ENCODE data around the gene RXRA.
A peak's percentile ranks its signal among the peaks of the same experiment; 100 is the strongest.

The RXRA gene

DNA sequence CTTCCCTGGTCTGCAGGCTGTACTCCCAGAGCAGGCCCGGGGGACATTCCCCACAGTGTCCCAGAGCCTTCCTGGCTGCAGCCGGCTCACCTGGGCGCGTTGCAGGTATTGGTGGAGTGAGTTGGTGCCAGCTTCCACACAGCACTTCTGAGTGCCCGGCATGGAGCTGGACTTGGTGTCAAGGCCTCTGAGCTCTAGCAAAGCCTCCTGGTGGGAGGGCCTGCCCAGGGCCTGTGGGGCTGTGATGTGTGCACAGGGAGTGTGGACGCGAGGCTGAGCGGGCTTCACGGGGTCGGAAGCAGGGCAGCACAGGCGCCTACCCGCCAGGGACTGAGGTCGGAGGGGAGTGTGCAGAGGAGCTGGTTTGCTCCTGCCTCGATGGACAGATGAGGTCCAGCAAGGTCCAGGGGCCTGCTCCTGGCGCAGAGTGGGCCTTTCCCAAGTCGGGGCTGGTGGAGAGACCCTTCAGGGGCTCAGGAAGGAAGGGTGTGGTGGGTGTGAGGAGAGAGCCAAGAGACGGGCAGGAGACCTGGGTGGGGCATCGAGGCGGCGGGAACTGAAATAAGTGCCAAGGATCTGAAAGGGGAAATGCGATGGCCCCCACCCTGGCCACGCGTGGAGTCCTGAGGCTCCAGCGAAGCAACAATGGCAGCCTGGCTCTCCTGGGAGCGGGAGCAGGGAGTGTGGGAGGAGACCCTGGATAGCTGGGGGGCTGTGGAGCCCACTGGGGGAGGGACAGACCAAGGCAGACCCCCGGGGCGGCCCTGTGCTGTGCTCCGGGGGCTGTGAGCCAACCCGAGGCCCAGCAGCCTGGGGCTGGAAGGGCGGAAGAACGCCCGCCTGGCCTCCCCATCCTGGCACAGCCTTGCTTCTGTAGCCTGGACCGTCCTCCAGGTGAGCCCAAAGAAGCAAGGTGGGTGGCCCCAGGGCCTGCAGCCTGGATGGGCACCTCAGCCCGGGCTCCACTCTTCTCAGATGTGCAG, 78.4 kb downstream of the RXRA start:
- no peak for DNase-seq

GRCh38 chr9:134405527-134405926, 79.3 kb downstream of the RXRA start:
- DNase-seq, result no peak

- no peak for DNase-seq
Measured at GRCh38 chr9:134406366-134407120, 80.3 kb downstream of the RXRA start.

DNA sequence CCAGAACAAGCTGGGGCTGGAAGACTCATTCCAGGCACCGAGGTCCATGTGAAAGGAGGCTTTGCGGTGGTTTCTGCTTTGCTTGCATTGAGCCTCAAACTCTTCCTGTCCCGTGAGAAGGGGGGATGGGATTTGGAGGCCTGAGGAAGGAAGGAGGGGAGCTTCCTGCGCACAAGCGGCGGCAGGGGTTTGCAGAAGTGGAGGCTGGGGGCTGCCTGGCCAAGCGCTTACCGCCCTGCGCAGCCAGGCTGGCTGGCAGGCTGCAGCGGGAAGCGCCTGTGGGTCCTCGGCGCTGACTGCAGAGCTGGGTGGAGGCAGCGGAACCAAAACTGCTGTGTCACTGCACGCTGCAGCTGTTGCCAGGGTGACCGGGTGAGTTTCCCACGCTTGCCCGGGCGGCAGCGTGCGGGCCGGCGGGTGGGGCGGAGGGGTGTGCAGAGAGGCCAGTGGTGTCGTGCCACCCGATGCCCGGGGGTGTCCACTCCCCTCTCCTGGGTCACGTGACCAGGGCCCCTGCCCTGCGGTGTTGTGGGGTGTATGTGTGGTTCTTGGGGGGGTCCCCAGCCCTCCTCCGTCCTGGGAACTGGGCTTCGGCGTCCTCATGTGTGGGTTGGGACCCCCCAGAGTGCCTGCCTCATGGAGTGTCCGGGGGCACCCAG, 81.0 kb downstream of the RXRA start:
- DNase-seq, result peak; percentile 83

DNA sequence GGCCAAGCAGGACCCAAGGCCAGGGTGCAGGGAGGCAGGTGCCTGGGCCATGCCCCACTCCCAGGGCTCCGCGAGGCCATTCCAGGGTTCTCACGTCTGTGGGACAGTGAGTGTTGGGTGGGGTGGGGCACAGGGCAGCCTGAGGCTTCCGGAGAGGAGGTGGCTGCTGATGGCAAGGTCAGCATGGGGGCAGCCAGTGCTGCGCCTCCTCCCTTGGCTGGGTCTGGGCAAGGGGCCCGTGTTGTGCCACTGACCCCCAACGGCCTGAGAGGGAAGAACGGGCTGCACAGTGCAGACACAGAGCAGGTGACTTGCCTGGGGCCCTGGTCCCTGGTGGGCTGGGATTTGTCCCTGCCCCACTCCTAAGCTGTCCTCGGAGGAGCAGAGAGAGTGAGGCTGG, 82.1 kb downstream of the RXRA start:
- no peak for DNase-seq

GRCh38 chr9:134408939-134409737, 82.9 kb downstream of the RXRA start:
- DNase-seq, result no peak

DNA sequence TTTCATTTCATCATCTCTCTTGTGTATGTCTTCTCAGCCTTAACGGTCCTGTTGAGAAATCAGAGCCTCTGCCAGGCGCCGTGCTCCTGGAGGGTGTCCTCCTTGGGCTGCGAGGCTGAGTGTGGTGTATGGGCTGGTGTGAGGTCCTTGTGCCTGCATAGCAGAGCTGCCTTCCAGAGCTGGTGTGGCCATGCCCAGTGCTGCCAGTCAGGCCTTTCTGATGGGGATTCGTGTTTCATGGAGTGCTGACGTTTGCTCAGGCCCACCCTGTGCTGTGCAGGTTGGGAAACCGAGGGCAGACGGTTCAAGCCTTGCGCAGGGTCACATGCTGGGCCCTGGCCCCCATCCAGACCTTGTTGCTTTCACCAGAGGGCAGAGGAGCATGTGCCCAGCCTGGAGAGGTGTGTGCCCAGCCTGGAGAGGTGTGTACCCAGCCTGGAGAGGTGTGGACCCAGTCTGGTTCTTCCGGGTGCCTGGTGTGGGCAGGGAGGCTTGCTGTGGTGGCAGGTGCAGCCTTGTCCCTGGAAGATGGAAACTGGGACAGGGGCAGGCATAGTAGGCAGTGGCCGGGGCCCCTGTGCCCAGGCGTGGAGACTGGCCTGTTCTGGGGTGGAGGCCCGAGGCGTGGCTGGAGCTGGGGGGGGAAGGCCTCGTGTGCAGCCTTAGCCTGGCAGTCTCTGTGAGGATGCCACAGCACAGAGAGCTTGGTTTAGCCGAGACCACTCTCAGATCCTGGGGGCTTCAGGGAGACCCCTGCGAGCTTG, 84.0 kb downstream of the RXRA start:
- DNase-seq, result no peak

- no peak for DNase-seq
Measured at GRCh38 chr9:134410835-134411217, 84.6 kb downstream of the RXRA start.

- DNase-seq, result no peak
Measured at GRCh38 chr9:134411440-134412297, 85.4 kb downstream of the RXRA start.

DNA sequence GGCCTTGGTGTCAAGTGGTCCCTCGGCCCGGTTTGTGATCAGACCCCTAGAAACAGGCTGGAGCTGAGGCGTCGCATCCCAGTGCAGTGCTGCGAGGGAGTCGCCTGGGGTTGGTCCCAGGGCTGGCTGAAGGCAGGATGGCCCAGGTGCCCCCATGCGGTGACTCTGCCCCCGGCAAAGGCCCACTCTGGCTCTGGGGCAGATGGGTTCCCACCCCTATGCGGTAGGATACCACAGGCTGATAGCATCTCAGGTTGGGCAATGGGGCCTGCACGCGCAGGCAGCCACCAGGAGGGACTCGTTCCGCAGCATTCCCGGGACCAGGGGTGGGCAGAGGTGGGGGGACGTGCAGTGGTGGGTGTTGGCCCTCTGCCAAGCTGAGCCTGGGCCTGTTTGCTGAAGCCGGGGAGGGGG, 86.0 kb downstream of the RXRA start:
- no peak for DNase-seq

- no peak for DNase-seq
Measured at GRCh38 chr9:134413112-134413715, 87.0 kb downstream of the RXRA start.

DNA sequence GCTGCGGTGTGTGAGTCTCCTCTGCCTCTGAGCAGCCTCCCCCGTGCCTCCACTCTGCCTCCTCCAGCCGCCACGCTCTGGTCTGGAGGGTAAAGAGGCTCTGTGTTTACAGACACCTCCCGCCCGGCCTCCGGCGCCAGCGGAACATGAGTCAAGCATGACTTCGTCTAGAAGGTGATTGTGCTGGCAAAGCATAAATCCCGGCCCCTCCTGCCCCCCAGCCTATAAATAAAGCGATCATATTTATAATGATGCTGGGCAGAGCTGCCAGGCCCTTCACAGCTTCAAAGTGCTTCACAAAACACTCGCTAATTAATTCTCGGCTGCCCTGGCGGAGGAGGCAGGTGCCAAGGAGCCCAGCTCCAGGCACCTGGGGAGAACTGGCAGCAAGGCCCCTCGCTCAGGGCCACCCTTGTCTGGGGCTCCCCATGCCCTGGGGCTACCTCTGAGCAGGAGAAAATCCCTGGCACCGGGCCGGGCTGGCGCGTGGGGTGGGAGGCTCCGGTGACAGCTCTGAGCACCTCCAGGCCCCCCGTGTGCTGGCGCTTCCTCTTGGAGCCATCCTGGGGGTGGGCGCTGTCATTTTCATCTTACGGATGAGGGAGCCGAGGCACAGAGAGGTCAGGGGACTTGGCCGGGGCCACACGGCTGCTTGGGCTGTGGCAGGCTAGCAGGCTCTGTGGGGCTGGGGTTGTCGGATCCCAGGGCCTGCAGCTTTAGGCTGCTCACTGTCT, 87.8 kb downstream of the RXRA start:
- DNase-seq, result no peak

- DNase-seq, result no peak
Measured at GRCh38 chr9:134414900-134415425, 88.7 kb downstream of the RXRA start.

- DNase-seq, result no peak
Measured at GRCh38 chr9:134416385-134417015, 90.2 kb downstream of the RXRA start.

DNA sequence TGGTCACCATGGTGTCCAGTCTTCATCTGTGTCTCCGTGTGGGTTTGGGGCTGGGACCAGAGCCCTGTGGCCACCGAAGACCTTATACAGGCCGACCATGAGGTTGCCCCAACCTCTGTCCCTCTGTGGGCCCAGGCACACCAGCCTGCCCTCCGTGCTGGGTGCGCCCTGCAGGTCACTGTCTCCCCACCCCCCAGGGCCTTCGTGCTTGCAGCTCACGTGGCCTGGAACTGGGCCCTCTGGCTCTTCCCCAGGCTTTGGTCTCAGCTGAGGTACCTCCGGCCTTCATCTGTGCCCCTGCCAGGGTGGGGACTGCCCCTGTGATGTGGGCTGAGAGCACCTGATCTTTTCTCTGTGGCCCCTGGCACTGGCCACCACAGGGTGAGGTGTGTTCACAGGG, 92.1 kb downstream of the RXRA start:
- no peak for DNase-seq

- no peak for DNase-seq
Measured at GRCh38 chr9:134419000-134419683, 92.9 kb downstream of the RXRA start.

GRCh38 chr9:134419684-134420076, 93.4 kb downstream of the RXRA start:
- no peak for DNase-seq

DNA sequence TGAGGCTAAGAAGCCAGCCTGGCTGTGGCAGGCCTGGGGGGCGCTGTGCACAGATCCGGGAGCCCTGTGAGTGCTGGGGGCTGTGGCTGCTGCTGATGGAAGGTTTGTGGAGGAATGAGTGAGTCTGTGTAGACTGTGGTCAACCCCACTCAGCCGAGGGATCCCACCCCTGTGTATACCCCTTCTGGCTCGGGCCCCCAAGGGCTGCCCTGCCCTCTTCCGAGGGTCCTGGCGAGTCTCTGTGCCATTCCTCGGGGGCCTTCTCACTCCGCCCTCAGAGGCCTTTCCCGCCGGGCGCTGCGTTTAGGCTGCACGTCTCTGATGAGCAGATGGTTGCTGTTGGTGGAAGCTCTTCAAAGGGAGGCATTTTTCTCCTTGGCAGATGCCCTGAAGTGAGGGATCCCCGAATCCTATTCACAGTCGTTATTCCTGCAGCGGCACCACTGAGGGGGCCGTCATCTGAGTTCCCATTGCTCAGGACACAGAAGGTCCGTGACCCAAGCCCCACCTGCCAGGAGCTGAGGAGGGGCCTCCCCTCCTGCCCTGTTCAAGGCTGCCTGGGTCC, 94.1 kb downstream of the RXRA start:
- DNase-seq, result no peak
